ENCODE data around the gene COL18A1.
"Not testable (repeated sequence)": the region's sequence is repeated elsewhere in the genome, so short reads cannot be mapped to it uniquely, and the experiment has no call there.

Gene COL18A1

DNA sequence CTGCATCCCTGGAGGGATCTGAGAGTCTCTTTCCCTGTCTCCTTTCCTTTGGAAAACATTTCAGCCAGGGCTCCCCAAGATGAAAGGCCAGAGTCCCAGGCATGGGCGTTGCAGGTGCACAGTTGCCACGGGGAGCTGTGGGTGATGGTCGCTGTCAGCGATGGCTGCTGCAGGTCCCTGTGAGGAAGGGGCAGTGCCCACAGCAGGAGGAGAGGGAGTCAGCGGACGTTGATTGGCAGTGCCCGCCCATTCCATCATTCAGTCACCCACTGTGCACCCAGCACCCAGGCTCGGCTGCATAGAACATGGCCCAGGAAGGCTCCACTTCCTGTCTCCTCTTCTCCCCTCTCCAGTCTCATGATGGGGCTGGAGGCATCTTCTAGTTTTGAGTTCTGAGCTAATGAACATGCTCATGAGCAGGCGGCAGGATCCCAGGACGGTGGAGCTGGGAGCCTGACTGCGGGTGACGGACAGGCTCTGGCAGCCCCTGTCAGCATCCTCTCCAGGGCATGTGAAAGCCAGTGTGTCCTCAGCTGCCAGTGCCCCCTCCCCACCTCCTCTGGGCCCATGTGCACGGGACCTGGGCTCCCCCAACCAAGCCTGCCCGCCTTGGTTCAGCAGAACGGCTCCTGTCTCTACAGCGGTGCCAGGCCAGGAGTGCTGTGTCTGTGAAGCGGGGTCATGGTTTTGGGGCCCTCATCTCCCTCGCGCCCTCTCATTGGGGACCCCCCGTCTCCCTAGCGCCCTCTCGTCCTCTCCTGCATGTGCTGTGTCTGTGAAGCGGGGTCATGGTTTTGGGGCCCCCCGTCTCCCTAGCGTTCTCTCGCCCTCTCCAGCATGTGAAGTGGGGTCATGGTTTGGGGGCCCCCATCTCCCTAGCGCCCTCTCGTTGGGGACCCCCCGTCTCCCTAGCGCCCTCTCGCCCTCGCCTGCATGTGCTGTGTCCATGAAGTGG, 24.5 kb downstream of the COL18A1 start:
- no peak for DNase-seq

DNA sequence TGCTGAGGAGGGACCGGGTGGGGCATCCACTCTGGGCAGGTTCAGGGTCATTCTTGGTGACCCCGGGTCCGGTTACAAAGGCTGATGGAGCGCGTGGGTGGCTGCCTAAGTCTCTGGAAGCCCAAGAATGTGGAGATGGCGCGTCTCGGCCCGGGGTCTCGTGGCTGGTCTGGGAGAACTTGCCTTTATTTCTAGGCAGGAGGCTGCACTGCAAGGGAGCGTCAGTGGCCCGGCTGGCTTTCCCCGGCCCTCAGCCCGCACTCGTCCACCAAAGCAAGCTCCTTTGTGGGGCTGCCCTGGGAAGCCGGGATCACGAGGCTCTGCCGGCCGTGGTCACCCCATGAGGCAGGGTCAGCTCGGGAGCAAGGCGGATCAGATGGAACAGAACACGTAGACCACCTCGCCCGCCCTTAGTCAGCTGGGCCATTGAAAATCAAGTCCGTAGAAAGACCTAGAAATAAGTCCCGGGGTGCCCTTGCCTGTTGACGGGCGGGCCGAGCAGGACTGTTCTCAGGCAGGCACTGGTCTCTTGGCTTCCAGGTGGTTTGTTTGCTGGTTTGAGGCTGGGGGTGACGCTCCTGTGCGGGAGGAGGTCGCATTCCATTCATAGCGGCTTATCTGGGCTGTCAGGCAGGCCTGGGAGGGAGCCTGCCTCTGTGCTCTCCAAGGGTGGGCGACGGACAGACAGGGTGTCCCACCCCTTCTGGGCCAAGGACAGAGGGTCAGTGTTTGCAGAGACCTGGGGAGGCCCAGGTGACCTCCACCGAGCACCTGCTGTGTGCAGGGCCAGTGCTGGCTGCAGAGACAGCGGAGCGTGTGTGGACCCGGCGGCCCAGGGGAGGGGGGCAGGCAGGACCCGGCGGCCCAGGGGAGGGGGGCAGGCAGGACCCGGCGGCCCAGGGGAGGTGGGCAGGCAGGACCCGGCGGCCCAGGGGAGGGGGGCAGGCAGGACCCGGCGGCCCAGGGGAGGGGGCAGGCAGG, 25.8 kb downstream of the COL18A1 start:
- DNase-seq: no peak

DNA sequence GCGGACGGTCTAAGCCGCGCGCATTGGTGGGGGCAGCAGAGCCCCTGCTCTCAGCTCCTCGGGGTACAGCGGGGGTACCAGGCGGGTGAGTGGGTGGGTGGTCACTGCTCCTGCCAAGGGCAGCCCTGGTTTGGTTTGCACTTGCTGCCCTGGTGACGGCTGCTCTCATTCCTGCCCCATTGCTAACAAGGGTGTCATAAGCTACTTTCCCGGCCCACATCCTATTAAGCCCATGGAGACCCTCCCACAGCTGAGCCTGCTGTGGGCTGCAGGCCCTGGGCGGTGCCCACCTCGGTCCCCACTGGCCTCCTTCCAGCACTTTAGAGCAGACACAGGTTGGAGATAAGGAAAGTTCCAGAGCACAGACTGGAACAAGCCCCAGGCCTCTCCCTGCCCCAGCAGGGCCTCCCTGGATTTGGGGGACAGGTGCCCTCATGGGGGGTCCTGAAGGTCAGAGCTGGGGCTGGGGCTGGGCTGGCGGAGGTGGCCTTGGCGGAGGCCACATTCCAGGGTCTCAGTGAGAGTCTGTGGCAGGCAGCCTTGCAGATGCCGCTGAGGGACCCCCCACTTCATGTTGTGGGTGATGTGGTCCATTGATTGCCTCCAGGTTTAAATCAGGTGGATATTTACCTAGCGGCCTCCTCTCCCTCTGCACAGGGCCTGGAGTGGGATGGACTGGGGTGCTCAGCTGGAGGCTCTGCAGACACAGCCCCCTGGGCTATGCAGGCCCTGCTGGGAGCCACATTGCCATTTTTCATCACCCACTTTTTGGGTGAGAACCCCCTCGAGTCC, 27.0 kb downstream of the COL18A1 start:
- no peak for DNase-seq

DNA sequence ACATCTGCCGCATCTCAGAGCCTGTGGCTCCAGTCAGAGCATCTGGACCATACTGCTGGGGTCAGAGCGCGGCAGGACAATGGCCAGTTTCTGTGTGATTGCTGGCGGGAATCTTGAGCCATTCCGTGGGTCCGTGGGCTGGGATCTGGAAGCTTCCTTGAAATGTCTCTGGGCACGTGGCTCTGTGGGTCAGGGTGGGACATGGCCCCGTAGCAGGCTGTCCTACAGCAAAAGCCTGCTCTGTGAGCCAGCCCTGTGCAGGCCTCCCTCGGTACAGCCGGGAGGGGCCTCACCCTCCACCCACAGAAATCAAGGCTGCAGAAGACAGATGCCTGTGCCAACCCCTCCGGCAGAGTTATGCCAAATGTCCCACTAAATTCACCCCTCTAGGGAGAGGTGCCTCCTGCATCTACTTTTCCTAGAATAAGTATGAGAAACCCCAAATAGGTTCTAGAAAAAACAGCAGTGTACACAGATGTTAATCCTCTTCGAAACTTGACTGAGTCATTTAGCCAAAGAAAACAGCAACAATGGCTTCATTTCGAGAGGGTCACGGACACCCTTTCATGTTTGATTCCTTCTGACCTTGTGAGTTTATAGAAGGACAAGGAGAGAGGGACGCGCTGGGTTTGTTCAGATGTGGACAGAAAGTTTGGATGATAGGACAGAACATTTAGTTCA, 27.8 kb downstream of the COL18A1 start:
- no peak for DNase-seq

DNA sequence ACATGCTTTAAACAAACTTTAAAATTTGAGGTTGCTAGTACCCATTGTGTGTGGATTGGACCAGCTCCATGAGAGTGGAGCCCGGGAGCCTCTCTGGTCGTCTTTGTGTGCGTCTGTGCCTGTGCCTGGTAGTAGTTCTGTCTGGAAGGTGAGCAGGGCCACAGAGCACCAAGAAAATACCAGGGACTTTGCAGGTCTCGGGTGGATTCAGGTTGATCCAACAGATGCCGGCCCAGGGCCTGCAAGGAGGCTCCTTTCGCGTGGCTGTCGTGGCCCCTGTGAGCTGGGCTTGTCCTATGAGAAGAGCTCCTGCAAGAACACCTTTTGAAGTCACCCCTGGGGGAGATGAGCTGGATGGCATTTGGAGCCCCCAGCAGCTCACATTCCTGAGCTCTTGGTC, 28.3 kb downstream of the COL18A1 start:
- no peak for DNase-seq

DNA sequence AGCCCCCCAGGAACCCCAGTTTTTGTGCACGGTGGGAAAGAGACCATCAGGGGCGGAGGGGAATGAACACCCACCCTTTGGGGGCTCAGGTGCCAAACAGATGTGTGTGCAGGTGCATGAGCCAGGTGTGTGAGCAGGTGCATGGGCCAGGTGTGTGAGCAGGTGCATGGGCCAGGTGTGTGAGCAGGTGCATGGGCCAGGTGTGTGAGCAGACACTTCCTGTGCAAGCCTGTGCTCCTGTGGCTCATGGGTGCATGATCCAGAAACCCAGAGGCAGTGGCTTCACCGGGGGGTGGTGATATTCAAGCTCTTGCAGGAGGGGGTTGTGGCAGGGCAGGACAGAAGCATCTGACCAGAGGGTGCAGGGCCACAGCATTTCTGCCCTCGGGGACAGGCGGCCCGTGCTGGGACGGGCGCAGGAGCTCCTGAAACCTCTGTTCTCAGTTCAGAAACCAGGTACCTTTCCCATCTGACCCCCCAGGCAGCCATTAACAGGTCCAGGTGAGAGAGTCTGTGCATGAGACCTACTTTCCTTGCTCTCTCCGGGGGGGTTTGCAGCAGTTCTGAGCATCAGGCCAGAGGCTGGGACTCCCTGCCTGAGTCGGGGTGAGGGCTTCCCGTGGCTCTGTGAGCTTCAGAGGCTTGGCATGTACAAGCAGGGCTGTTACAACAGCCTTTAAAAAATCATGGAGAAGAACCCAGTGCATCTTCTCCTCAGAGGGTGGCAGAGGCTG, 29.1 kb downstream of the COL18A1 start:
- DNase-seq: no peak

DNA sequence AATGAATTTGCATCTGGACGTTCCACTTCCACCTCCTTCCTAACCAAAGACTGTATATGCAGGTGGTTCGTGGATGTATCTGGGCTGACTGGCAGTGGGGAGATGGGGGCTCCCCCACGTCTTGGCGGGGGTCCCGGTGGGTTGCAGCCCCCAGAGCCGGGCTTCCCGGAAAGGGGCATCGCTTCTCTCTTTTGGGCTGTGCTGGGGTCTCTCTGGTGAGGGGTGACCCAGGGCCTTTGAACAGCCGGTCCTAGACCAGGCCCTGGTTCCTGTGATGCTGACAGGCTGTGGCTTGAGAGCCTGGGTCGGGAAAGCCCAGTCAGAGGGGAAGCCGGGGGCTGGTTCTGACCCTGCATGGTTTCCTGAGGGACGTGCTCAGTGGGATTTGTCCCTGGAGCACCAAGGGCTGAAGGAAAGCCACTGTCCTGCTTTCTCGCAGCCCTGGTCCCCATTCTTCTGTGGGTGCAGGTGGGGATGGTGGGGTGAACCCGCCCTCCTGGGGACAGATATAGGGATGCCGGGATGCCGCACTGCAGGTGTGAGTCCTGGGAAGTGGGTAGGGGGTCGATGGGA, 29.8 kb downstream of the COL18A1 start:
- DNase-seq: no peak

DNA sequence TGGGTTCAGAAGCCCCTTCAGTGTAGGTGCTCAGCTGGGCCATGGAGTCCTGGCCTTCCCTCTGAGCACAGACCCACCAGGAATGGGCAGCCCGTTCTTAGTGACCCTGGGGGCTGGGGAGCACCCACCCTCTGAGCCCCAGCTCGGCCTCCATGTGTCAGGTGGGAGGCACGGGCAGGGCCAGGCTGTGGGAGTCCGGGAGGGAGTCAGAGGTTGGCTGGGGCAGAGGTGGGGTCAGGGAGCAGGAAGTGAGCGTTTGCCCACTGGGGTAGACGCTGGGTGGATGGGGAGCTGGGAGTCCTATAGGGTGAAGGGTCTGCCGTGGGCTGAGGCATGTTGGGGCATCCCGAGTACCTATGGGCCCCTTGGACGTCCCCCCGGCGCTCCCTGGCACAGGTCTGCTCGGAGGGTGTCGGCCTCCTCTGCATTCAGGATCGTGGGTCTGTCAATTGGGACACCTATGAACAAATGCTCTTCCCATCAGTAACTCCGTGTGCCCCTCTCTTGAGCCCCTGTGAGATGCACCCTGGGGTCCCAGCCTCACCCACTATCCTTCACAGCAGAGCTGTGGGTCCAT, 30.5 kb downstream of the COL18A1 start:
- DNase-seq: no peak

DNA sequence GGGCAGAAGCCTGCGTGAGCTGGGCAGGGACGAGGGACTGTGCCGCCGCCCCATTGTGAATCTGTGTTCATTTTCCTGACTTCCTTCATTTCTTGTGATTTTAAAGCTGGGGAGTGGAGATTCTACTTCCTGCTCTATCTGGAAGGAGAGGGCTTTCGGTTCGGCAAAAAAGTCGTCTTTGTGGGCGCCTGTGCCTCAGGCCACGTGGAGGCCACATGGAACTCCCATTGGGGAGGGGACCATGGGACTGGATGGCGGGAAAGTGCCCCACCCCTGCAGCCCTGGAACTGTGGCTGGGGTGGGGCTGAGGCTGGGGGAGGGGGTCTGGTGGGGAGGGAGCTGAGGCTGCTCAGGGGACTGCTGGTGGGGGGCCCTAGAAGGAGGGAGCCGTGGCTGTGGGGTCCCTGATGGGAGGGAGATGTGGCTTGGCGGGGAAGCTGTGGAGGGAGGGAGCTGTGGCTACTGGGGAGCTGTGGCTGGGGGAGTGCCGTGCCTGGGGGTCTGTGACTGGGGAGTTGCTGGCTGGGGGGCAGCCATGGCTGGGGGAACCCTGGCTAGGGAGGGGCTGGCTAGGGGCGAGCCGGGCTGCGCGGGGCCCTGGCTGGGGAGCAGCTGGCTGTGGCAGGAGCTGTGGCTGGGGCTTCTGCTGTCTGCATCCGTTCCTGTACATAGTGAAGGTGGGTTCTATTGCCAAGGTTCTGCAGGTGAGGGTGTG, 31.5 kb downstream of the COL18A1 start:
- no peak for DNase-seq

DNA sequence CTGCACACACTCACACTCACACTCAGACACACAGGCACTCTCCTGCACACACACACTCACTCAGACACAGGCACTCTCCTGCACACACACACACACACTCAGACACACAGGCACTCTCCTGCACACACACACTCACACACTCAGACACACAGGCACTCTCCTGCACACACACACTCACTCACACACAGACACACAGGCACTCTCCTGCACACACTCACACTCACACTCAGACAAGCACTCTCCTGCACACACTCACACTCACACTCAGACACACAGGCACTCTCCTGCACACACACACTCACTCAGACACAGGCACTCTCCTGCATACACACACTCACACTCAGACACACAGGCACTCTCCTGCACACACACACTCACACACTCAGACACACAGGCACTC, 32.9 kb downstream of the COL18A1 start:
- DNase-seq: not testable (repeated sequence)

DNA sequence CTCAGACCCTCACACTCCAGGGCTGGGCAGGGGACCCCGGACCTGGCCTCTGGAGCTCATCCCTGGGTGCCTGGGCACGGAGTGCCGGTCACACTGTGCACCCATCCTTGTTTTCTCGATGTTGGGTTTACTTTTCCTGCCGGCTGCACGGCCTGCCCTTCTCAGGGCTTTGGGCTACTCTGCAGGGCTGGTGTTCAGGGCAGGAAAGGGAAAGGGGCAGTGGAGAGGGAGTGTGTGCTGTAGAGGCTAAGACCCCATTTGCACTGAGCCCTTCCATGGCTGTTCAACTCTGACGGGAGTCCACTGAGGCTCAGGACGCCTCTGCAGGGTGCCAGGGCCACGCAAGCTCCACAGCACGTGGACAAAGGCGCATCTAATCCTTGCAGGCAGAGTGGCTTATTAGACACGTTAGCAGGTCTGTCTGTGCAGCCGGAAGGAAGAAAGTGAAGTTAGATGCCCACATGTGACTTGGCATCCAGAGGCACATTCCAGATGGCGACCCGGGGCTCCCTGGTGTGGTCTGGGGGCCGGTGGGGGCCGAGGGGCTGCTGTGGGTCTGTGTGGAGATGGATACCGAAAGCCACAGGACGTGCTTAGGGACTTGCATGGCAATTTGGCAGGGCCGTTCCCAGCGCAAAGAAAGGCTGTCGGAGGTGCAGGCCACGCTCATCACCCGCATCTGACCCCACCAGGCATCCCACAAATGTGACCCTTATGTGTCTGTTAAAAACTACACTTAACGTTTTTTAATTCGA, 33.6 kb downstream of the COL18A1 start:
- DNase-seq: no peak

DNA sequence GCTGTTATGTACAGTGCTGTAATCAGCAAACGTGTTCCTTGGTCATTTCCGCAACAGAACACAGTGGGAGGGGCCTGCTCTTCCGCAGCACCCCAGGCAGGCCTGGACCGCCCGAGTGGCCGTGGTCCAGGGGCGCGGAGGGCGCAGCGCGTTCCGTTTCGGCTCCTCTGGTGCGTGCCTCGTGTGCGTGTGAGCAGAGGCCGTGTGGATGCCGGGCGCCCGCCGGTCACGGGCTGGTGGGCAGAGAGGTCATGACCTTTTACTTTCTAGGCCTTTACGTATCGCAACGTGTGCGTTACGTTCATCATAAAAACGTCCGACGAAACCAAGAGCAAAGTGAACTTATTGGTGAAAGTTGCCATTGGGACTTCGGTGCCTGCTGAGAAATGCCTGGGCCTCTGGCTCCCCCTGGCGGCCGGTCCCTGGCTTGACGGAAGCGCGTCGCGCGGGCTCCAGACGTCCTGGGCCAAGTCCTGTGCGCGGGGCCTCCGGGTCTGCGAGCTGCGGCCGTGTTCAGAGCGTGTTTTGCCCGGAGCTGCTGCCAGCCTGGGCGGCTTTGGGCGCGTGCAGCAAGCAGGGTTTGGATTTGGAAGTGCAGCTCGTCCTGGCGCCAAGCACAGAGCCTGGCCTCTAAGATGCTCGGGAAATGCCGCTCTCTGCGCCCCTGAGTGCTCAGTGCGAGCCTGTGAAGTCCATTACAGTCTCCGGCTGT, 34.4 kb downstream of the COL18A1 start:
- peak; percentile 81 for DNase-seq

DNA sequence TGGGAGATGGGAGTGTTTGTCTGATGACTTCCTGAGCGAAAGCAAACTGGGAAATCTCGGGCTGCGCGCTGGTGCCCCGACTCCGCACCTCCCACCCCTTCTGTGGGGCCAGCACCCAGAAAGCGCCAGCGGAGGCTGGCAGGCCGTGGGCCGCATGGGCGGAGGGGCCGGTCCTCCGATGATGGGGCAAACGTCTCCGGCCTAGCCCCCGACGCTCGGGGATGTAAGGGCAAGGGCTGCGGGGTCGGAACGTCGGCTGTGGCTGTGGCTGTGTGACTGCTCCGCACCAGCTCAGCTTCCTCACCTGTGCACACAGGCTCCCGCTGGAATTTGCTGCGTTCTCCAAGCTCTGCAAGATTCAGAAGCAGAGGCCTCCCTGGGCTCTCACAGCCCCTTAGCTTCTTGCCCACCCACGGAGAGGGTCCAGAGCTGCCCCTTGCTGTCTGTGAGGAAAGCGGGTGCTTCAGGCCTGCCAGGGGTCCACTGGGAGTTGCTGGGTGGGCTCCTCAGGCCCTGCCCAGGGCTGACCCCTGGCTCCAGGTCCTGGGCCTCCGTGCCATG, 35.0 kb downstream of the COL18A1 start:
- DNase-seq: no peak

DNA sequence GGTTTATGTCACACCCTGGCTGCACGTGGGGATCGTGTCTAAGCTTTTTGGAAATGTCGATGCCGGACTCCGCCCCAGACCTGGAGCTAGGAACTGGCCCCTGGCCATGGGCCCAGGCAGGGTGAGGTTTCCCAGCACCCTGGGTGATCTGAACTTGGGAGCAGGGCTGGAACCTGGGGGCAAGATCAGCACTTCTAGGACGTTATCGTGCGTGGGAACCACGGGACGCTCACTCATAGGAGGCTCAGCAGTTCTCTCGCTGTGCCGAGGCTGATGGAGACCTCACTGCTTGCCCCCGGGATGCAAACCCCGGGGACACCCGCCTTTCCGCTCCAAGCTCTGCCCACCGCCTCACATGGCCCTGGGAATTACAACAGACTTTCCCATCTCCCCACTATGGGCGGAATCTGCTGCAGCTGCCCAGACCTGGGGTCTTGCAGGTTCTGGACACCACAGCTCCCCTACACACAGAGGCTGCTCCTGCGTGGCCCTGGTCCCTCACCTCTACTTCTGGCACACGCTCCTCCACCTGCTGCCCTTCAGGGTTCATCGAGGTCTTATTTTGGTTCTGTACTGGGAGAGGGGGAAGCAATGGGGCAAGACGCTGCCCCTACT, 35.9 kb downstream of the COL18A1 start:
- DNase-seq: no peak

DNA sequence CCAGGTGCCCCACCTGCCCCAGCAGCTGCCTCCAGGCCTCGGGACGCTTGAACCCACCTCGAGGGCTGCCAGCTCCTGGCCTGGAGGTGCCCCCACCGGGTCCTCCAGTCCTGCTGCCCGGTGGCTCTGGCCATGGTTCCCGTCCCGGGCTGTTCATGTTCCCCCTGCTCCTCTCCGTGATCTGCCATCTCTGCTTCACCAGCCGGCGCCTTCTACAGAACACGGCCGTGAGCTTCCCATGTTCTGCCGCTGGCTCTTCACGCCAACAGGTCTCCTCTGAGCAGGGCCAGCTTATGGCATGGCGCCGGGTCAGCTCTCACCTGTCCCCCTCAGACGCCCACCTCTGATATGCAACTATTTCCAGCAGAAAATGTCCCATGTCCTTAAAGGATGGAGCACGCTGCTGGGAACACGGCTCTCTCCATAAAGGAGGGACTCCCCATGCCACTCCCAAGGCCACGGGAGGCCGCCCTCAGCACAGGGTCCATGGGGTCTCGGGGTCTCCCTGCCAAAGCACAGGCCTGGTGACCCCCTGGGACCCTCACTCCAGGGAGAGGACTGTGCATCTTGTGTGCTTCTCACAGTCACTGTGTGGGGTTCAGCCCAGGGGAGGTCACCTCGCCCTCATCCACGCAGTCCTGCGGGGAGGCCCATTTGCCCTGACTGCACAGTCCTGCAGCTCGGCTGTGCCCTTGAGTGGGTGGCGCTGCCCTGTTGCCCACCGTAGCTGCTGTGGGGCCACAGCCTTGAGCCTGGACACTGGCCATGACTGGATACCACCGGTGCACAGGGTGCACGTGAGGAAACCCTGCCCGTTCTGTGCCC, 36.7 kb downstream of the COL18A1 start:
- DNase-seq: no peak

DNA sequence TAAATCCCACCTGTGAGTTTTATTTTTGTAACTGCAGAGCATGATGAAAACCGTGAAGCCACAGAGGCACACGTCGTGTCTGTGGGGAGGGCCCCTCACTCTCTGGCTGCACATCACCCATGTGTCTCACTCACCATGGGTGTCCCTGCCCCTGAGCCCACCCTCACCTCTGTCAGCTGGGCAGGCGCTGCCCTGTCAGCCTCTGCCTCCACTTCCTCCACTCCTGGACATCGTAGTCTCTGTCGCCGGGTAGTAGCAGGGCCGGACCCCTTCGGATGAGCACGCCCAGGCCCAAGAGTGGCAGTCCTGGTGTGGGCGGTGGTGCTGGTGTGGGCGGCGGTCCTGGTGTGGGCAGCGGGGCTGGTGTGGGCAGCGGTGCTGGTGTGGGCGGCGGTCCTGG, 37.3 kb downstream of the COL18A1 start:
- DNase-seq: no peak

All from effector CD4-positive, alpha-beta T cell (primary cell).